HG02885 (cell line): ENCODE measurements around the gene KAT8.
"Not testable (repeated sequence)": the region's sequence is repeated elsewhere in the genome, so short reads cannot be mapped to it uniquely, and the experiment has no call there.

Experiments
- ATAC-seq: cut with Tn5 transposase; IDR thresholded peaks from one replicate; pipeline ENCODE4 v1.9.1; 2021; ENCODE audit warnings: mild to moderate bottlenecking; ENCODE audit not compliant: unreplicated experiment, poor library complexity

KAT8 gene

DNA sequence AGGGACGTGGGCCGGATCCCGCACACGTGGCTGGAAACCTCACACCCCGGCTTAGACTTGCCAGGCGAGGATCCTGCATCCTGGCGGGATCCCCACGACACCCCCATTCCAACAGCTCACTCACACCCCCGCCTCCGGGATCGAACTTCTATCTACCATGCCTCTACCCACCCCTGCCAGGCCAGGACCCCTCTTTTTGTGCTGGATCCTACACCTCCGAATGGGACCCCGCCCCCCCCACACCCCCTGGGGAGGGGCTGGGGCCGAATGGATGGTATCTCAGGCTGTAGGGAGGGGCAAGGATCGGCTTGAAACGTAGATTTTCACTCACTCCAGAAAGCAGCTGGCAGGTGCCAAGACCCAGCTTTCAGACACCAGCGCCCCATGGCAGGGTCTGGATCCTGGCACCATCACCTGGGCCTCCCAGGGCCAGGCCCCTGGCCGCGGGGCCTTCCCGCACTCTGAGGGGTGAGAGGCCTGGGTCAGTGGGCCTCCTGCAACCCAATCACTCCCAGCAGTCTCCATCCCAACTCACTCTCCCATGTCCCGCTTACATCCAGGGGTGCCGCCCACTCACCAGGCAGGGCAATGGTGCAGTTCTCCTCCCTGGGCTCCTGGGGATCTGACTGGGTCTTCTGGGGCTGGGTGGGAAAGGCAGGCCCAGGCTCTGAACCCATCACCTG lies 25.7 kb downstream of the KAT8 start:
- no peak for ATAC-seq

DNA sequence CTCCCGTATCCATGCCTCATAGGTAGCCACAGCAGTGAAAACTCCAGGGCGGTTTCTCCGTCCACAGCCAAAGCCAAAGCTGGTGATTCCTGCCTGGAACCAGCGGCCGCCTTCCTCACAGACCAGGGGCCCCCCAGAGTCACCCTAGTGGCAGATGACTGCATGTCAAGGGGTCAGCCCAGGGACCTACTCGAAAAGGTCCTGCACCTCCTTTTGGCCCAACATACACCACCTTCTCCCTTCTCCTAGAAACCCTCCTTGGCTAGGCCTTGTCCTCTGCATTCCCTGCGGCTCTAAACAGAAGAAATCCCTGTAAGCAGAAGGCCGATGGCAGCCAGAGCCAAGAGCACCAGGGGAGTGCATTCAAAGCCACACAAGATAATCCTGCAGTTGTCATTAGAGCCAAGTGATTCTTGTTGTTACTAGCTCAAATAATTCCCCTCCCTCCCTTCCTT lies 26.3 kb downstream of the KAT8 start:
- ATAC-seq: no peak

DNA sequence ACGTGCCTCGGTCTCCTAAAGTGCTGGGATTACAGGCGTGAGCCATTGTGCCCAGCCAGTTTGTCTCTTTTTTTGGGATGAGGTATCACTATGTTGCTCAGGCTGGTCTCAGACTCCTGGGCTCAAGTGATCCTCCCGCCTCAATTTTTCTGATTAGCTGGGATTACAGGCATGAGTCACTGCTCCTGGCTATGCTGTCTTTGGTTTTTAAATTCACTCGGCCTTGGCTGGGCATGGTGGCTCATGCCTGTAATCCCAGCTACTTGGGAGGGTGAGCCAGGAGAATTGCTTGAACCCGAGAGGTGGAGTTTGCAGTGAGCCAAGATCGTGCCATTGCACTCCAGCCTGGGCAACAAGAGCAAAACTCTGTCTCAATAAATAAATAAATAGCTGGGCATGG lies 27.0 kb downstream of the KAT8 start:
- ATAC-seq: not testable (repeated sequence)

DNA sequence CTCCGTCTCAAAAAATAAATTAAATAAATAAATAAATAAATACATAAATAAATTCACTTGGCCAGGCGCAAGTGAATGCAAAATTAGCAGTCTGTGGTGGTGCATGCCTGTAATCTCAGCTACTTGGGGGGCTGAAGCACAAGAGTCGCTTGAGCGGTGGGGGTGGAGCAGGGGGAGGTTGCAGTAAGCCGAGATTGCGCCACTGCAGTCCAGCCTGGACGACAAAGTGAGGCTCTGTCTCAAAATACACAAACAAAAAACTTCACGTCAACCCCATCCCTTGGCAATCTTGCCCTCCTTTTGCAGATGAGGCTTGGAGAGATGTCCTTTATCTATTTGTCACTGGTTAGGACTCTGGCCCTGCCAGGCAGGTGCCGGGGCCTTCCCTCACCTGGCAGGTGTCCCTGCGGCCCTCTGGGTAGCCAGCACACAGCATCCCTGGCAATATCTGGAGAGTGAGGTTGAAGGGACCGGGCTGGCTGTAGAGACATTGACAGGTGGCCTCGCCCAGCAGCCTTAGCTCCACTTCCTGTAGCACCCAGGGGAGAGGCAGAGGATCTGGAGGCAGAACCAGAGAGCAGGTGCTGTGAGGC lies 28.0 kb downstream of the KAT8 start:
- no peak for ATAC-seq

DNA sequence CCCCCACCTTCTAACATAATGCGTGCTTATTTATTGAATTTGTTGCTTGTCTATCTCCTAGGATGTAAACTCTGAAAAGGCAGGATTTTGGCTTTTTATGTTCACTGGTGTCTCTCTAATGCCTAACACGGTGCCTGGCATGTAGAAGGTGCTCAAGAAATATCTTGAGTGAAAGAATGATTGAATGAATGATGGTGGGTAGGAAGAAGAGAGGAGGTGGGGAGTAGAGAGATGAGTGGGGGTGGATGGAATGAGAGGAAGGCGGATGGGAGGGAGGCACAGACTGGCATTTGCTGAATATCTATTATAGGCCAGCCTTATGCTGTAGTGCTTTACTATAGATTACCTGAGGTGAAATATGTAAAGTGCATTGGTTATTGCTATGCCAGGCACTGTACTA lies 30.1 kb downstream of the KAT8 start:
- ATAC-seq: no peak

DNA sequence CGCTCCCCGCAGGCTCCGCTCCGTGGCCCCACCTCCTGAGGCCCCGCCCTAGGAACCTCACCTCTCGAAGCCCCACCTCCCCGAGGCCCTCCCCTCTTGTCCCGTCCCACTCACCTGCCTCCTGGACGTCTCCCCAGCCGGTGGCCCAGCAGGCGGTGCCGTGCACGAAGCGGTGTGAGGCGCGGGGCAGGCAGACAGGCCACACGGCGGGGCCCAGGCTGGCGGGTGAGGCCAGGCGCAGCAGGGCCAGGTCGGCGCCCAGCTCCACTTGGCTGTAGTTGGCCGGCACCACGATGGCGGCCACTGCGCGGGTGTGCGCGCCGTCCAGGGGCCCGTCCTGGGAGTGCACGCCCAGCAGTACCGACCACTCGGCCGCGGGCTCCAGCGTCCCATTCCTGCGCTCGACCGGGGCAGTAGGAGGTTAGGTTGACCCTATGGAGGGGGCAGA lies 30.8 kb downstream of the KAT8 start:
- ATAC-seq: no peak

DNA sequence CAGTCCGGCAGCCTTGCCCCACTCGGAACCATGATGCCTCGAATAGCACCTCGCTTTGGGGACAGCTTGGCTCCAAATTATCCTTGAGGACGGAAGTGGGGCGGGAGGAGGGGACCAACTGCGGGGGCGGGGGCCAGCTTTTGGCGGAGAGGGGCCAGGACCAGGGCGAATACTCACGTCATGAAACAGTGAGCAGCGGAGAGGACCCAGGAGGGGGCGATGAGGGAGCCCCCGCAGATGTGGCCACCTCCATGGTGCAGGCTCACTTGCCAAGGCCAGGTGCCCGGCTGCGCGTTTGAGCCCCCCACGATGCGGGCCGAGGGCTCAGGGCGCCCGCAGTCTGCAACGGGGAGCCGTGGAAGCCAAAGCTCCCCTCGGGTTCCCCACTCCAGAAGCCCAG lies 31.4 kb downstream of the KAT8 start:
- ATAC-seq: no peak

DNA sequence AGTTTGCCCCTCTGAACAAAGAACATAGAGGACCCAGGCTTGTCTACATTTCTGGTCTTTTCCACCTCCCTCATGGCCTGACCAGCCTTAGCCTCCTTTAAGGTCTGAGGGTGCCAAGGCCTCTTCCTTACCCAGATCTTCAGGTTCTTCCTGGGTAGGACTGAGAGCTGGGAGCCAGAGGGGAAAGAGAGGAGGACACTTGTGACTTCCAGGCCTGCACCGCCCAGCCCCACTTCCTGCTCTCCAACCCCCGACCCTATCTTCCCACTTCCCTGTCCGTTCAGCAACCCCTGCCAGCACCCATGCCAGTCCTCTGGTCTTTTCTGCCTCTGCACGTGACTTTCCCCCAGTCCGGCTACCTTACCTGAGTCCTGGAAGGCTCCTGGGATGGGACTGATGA lies 31.9 kb downstream of the KAT8 start:
- no peak for ATAC-seq

DNA sequence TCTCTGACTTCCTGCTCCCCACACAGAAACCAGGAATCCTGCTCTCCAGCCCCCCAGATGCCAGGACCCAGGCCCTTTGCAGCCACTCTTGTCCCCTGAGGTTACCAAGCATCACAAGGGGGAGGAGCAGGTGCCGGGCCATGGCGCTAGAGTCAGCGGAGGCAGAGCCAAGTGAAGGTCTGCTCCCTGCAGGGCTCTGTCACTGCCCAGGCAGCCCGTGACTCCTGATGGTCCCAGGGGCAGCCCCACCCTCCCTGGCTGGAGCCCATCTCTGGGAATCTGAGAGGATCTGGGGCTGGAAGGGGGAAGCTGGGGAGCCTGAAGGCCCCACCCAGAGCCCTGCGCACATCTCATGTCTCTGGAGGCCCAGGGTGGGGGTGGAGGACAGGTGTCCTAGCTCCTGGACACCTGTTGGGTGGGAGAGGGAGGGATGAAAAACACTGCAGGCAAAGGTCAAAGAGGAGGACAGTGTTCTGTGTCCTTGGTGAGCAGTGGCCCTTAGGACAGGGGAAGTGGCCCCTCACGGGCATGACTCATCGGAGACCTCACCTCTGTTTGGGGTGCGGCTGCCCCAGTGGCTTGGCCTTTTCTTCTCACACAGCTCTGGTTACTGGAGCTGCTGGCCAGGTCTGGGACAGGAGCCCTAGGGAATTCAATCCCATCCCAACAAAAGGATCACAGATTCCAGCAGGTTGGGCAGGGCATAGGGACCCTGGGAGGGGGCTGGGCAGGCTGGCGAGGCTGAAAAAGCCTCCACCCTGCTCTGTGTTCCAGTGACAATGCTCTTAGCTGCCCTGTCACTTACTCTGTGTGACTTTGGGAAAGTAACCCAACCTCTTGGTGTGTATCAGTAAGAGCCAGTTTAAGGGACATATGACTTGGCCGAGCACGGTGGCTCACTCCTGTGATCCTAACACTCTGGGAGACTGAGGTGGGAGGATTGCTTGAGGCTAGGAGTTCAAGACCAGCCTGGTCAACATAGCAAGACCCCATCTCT lies 32.7 kb downstream of the KAT8 start, which contains the start of gene PRSS36:
PRSS36 (minus strand) TSS at position 173 of the 997 bp plus-strand sequence; CDS start at position 142, 31 bp downstream.
- ATAC-seq: no peak

DNA sequence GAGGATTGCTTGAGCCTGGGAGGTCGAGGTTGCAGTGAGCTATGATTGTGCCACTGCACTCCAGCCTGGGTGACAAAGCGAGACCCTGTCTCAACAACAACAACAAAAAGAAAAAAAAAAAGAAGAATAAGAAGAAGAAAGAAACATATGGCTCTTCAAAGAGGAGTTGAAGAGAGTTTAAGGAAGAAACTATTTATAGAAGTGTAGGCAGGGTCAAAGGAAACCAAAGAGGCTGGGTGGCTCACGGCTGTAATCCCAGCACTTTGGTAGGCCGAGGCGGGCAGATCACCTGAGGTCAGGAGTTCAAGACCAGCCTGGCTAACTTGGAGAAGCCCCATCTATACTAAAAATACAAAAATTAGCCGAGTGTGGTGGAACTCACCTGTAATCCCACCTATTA lies 33.5 kb downstream of the KAT8 start:
- not testable (repeated sequence) for ATAC-seq

DNA sequence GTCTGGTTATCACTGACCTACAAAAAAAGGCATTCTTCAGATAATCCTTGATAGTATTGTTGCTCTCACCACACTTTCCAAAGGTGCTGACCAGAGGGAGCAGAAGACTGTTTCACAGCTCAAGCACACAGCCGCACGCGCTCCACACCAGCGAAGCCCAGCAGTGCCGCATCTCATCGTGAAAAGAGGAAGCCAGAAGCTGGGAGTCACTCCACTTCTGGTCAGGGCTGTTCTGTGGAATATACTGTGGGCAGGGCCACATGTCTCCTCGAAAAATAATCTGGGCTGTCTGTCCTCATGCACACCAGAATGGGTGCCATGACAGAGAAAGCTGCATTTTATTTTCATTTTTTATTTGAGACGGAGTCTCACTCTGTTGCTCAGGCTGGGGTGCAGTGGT lies 39.7 kb downstream of the KAT8 start:
- no peak for ATAC-seq

DNA sequence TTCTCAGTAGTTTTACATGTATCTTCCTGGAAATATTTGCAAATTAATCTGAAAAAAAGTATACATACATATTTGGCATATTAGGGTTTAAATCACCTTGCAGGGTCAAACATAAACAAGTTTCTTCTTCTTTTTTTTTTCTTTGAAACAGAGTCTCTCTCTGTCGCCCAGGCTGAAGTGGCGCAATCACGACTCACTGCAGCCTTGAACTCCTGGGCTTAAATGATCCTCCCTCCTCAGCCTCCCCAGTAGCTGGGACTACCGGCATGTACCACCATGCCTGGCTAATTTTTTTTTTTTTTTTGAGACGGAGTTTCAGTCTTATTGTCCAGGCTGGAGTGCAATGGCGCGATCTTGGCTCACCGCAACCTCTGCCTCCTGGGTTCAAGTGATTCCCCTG lies 49.9 kb downstream of the KAT8 start:
- no peak for ATAC-seq

DNA sequence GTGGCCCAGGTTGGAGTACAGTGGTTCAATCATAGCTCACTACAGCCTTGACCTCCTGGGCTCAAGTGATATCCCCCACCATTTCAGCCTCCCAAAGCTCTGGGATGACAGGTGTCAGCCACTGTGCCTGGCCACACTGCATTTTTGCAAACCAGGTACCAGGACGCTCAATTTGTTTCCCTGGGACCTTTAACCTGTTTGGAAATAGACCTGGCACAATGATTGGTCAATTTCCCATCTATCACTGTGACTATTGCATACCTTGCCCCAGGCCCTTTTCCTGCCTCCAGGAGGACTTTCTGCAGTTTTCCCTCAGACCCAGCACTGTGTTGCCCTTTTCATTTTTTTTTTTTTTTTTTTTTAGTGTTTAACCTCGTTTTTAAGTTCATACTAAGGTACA lies 51.4 kb downstream of the KAT8 start:
- ATAC-seq: no peak

DNA sequence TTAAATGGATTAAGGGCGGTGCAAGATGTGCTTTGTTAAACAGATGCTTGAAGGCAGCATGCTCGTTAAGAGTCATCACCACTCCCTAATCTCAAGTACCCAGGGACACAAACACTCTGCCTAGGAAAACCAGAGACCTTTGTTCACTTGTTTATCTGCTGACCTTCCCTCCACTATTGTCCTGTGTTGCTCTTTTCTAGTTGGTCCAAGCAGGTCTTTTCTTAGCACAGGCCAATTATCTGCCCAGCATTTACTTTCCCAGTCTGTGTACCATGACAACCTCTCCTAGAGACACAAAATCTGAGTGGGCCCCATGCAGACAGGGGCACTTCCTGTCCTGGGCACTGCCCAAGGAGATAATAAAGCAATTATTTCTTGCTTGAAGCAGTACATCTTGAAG lies 52.6 kb downstream of the KAT8 start:
- not testable (repeated sequence) for ATAC-seq

DNA sequence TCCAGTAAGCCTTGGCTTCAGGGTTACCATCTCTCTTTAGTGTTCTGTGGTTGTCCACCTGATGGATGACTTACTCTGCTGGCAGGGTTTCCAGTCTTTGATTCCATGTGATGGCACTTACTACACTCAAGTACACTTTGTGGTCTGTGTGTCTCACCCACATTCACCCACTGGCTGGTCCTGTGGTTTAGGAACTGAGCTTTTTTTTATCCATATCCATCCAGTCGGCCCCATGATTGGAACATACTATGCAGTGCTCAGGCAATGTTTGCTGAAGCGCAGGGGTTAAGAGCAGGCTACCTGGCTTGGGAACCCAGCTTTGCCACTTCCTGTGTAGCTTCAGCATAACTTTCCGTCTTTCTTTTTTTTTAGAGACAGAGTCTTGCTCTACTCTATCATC lies 59.7 kb downstream of the KAT8 start:
- ATAC-seq: no peak

DNA sequence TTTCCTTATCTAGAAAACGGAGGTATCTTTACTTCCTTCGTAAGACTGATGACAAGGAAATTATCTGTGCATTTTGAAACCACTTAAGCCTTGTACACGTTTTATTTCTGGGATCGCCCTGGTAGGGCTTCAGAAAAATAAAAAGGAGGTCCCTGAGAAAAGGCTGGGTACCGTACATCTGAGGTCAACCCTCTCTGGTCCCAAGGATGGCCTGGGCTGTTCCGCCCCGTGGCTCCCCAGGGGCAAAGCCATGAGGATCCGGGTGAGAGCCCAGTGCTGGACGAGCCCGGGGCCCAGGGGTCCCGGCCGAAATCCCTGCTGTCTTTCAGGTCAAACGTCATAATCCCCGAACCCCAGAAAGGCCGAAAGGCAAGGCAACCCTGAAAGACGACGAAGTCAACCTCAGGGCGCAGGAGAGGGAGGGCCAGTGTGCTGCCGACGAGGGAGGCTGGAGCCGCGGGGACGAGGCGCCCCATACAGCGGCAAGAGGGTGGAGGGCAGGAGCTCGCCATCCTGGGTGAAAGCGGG lies 61.8 kb downstream of the KAT8 start:
- peak; percentile 5 for ATAC-seq

DNA sequence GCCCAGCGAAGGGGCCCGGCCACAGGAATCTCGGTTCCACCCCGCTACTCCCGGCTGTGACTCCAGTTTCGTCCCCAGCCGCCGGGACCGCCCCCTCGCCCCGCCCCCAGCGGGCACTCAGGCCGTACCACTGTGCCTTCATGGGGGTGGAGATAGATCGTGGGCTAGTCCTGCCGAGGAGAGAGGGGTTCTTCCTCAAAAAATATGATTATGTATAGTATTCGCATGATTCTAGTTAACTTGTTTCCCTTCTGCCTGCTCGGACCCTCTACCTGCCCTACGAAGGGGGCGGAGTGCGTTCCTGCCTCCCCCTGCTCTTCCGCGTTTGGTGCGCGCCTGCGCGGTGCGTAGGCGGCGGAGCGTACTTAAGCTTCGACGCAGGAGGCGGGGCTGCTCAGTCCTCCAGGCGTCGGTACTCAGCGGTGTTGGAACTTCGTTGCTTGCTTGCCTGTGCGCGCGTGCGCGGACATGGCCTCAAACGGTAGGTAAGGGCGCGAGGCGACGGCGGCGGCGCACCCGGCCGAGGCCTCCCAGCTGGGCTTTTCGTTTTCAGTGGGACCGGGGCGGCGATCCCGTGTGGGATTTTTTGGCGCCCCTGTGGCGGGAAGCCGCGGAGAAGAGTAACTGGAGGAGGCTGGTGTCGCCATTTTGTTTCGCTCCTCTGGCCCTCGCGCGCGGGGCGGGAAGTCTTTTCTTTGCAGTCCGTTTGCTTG lies 62.4 kb downstream of the KAT8 start, which contains the start of gene FUS:
FUS (plus strand) TSS at position 393 of the 713 bp plus-strand sequence; CDS start at position 469, 76 bp downstream.
- ATAC-seq: peak; percentile 58
